Body of pancreas (tissue), 4 donors: Measurements from ENCODE around the gene PTPRT. TPM values are rescaled to one million over a fixed set of nuclear protein-coding genes. Genes with fewer than 3 reads are reported as not detected.

Experiments
- ATAC-seq: fragments of 150-250 bp; one replicate; pipeline ENCODE4 v1.9.1; 2016
- DNase-seq, 4 donors: peaks; one replicate each; pipeline ENCODE4 v3.0.0-alpha.2; 2019
- H3K27ac ChIP-seq, 4 donors: fragments of 200-600 bp; sonication (generic); 1 replicate in 3 of 4; 2 replicates in 1 of 4; pipeline versions ENCODE4 v1.5.1 to v1.6.1; 2016 to 2019; ENCODE audit warnings: mild to moderate bottlenecking in 1 of 4, mixed read lengths in 1 of 4, moderate library complexity in 1 of 4
- H3K27me3 ChIP-seq, 2 donors: fragments of 200-600 bp; sonication (generic); one replicate each; pipeline ENCODE4 v1.6.0; 2016; ENCODE audit warnings: mild to moderate bottlenecking in 1 of 2
- H3K36me3 ChIP-seq, 2 donors: fragments of 200-600 bp; sonication (generic); replicated peaks in 1 of 2; 2 replicates each; pipeline ENCODE4 v1.5.1; 2016; ENCODE audit warnings: low read depth in 2 of 2; ENCODE audit not compliant: insufficient read depth in 1 of 2
- H3K4me1 ChIP-seq: fragments of 200-600 bp; sonication (generic); one replicate; pipeline ENCODE4 v1.6.0; 2016
- H3K4me3 ChIP-seq, 2 donors: fragments of 200-600 bp; sonication (generic); 1 replicate in 1 of 2; 2 replicates in 1 of 2; pipeline ENCODE4 v1.5.1; 2016 to 2019
- H3K9me3 ChIP-seq, 3 donors: fragments of 200-600 bp; sonication (generic); 1 replicate in 2 of 3; 2 replicates in 1 of 3; pipeline ENCODE4 v1.5.1; 2016
- CTCF ChIP-seq, 7 experiments: fragments of 450-650 bp in 4 of 7; fragments of 200-600 bp in 3 of 7; sonication (generic) in 3 of 7; IDR thresholded peaks; one replicate each; pipeline ENCODE4 v1.5.1; 2016 to 2019; ENCODE audit warnings: antibody characterized with exemption in 7 of 7
- POLR2A ChIP-seq, 3 donors: fragments of 450-650 bp; IDR thresholded peaks; one replicate each; pipeline ENCODE4 v1.6.1; 2016; ENCODE audit warnings: antibody characterized with exemption in 3 of 3, mild to moderate bottlenecking in 2 of 3
- WGBS, 2 donors: methylation state at CpG; one replicate each; pipeline ENCODE4 v1.1.5; 2017; 5-methylcytosine and 5-hydroxymethylcytosine counted together
- intact Hi-C: fragments of 100-400 bp; cut with DNase I; formaldehyde crosslinking; loops from one replicate; pipeline ENCODE4 v1.15.1; 2023
- total RNA-seq, 2 donors: library from RNA; depleted of rRNA; stranded (reverse); fragments of >200 nt; gene quantifications; one replicate each; pipeline ENCODE4 v1.1.0, GENCODE V29; 2016

The PTPRT gene
- total RNA-seq, 2 donors from 2014 or later: 0.33 to 1.0 TPM

GRCh38 chr20:43017241-43018030, 172.3 kb downstream of the PTPRT start:
- no peak overlapping the region for H3K27ac ChIP-seq

GRCh38 chr20:43016257-43016656, 173.4 kb downstream of the PTPRT start:
- Histone ChIP-seq H3K4me1 (no peaks in the 10 kb centered on the region), H3K9me3 (no peaks in the 10 kb centered on the region), H3K4me3 (no peak overlapping the region), H3K27me3 (no peaks in the 10 kb centered on the region), H3K36me3 (no peaks in the 10 kb centered on the region), H3K27ac (no peak overlapping the region)
- WGBS, 2 donors: 80 to 83% methylated on average over 4 of the region's 4 CpGs
- intact Hi-C loops: no loop called here
- no peak for DNase-seq
- no peak for TF ChIP-seq CTCF (IDR thresholded peaks at IDR 0.05)
- TF ChIP-seq POLR2A (IDR thresholded peaks at IDR 0.05): no peak
- ATAC-seq: no peak

More at GRCh38 chr20:43017241-43018030, 172.3 kb downstream of the PTPRT start:
- intact Hi-C loops: no loop called here
- Histone ChIP-seq H3K4me1 (no peaks in the 10 kb centered on the region), H3K9me3 (no peaks in the 10 kb centered on the region), H3K4me3 (no peak overlapping the region), H3K36me3 (no peaks in the 10 kb centered on the region), H3K27me3 (no peaks in the 10 kb centered on the region)
- ATAC-seq (no peak), DNase-seq (no peak)
- no peak for TF ChIP-seq POLR2A (IDR thresholded peaks at IDR 0.05)
- TF ChIP-seq CTCF (IDR thresholded peaks at IDR 0.05): no peak
- 51 to 52% methylated on average over 11 to 13 of the region's 13 CpGs for WGBS, 2 donors

GRCh38 chr20:43015566-43015965, 174.1 kb downstream of the PTPRT start:
- intact Hi-C loops: no loop called here
- H3K4me3 ChIP-seq: no peak overlapping the region
- 69 to 73% methylated on average over 1 of the region's 1 CpG for WGBS, 2 donors
- H3K4me1 ChIP-seq: no peaks in the 10 kb centered on the region
- H3K9me3 ChIP-seq: no peaks in the 10 kb centered on the region
- no peak for TF ChIP-seq CTCF (IDR thresholded peaks at IDR 0.05)
- no peak for TF ChIP-seq POLR2A (IDR thresholded peaks at IDR 0.05)
- ATAC-seq (no peak), DNase-seq (no peak)
- H3K36me3 ChIP-seq: no peaks in the 10 kb centered on the region
- H3K27me3 ChIP-seq: no peaks in the 10 kb centered on the region
- no peak overlapping the region for H3K27ac ChIP-seq

- no peak overlapping the region for H3K4me3 ChIP-seq
- intact Hi-C loops: no loop called here
- no peak overlapping the region for H3K27ac ChIP-seq
- DNase-seq (no peak), ATAC-seq (no peak)
- 58 to 64% methylated on average over 6 of the region's 6 CpGs for WGBS, 2 donors
- TF ChIP-seq CTCF (IDR thresholded peaks at IDR 0.05) (no peak), POLR2A (IDR thresholded peaks at IDR 0.05) (no peak)
- H3K27me3 ChIP-seq: no peaks in the 10 kb centered on the region
- no peaks in the 10 kb centered on the region for H3K4me1 ChIP-seq
- H3K36me3 ChIP-seq: no peaks in the 10 kb centered on the region
- H3K9me3 ChIP-seq: no peaks in the 10 kb centered on the region
Measured at GRCh38 chr20:43014206-43014605, 175.5 kb downstream of the PTPRT start.

- DNase-seq (no peak), ATAC-seq (no peak)
- Histone ChIP-seq H3K9me3 (no peaks in the 10 kb centered on the region), H3K36me3 (no peaks in the 10 kb centered on the region), H3K27ac (no peak overlapping the region), H3K4me3 (no peak overlapping the region), H3K27me3 (no peaks in the 10 kb centered on the region), H3K4me1 (peaks cover 11% of the 10 kb centered on the region)
- TF ChIP-seq POLR2A (IDR thresholded peaks at IDR 0.05) (no peak), CTCF (IDR thresholded peaks at IDR 0.05) (no peak)
- intact Hi-C loops: no loop called here
- 78 to 83% methylated on average over 3 of the region's 3 CpGs for WGBS, 2 donors
Measured at GRCh38 chr20:43011491-43011890, 178.2 kb downstream of the PTPRT start.
